Stimulated activated CD8-positive, alpha-beta memory T cell treated with anti-CD3 and anti-CD28 coated beads, Interleukin-15, amount 100 ng/mL, for 4 hours (primary cell): ENCODE data around the gene ME1.
"Not testable (repeated sequence)": the region's sequence is repeated elsewhere in the genome, so short reads cannot be mapped to it uniquely, and the experiment has no call there.

Experiments
- DNase-seq, 2 donors: peaks; one replicate each; pipeline ENCODE4 v3.0.0-alpha.2; 2020; ENCODE audit warnings: low read depth in 2 of 2

The ME1 gene

DNA sequence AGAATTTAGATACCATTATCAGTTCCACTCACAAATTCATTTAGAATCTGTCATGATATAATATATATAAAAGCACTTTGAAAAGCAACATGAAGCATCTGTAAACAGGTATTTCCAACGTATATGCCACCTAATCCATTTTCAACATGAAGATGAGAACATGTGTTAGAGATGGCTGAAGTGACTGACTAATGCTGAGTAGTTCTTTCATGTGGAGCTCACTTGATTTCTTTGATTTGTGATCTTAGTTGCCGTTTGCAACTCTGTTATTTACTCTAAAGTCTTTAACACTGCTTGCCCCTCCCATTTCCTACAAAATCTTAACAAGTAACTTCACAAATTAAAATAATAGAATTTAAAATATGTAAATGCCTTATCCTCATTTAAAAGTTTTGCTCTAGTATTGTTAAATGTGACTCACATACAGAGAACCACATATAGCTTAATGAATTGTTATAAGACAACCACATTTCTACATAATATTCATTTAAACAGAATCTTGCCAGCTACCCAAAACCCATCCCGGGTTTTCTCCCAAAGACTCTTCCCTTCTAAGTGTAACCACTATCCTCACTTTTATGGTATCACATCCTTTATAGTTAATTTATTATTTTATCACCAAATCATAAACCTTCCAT, 78.3 kb downstream of the ME1 start:
- no peak for DNase-seq

- no peak for DNase-seq
Observed at GRCh38 chr6:83343121-83343520, 87.7 kb downstream of the ME1 start.

- DNase-seq: no peak
Observed at GRCh38 chr6:83341765-83342164, 89.1 kb downstream of the ME1 start.

- not testable (repeated sequence) for DNase-seq
Observed at GRCh38 chr6:83333916-83334315, 96.9 kb downstream of the ME1 start.

DNA sequence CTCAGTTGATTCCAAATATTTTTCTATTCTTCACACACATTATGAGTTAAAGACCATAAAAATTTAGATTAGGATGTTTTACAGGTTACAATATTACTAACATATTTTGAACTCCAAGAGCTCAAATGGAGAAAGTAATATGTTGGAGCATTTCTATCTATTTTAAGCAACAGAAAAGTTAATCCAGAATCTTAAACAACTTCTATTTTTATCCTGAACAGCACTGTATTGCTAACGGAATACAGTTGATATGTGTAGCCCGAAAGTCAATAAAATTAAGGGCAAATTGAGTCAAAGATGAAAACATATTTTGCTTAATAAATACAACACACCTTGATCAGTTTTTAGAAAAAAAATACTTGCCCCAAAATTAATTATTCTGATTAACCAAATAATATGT, 97.4 kb downstream of the ME1 start:
- no peak for DNase-seq

DNA sequence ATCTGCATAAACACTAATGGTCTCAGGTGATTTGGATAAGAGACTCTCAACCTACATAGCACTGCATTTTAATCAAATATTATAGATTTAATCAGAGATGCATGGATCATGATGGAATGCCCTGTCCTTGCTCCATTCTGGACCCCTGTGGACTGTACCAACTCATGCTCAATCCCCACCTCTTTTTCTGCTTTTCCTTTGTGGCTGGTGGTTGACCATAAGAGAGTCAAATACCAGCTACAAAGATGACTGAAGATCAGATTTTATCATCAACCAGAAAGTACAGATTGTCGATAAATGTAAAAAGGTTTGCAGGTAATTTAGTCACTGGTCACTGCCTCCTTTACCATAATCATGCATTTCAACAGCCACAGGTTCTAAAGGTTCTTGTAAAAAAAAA, 116.2 kb downstream of the ME1 start:
- DNase-seq: no peak

GRCh38 chr6:83313882-83314281, 117.0 kb downstream of the ME1 start:
- DNase-seq: no peak

DNA sequence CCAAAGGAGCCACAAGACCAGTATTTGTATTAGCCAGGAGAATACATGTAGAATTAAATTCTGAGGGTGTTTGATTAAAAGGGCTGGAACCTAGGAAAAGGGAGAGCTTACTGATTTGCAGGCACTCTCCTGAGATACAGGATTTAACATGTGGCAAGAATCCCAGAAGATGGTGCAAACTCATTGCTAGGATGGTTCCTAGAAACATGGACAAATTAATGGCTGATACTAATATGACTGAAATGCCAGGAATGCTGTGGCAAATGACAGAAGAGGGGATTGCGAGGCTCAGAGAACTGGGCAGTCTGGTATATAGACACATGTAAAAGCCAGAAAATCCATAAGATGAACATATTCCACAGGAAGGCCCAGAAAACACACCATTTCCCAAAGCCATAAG, 119.6 kb downstream of the ME1 start:
- DNase-seq: no peak

DNA sequence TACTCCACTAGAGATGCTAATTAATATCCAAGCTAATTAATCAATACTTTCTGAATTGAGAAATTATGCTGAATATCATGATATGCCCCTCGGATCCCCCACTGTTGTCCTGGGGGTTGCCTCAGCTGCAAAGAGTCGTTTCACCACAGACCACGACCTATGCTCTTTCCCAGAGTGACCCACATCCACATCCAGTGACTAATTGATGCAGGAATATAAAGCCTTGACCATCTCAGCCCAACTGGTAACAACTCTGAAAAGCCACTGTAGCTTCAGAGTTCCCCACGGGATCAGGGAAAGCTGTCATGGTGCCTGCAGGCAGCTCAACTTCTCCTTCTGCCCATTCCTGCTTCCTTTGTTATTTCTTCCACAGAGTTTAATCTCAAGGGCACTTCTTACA, 120.8 kb downstream of the ME1 start:
- no peak for DNase-seq

GRCh38 chr6:83309344-83309743, 121.5 kb downstream of the ME1 start:
- no peak for DNase-seq

- DNase-seq: no peak
Observed at GRCh38 chr6:83308833-83309232, 122.0 kb downstream of the ME1 start.

- DNase-seq: no peak
Observed at GRCh38 chr6:83307849-83308248, 123.0 kb downstream of the ME1 start.

GRCh38 chr6:83303426-83303825, 127.4 kb downstream of the ME1 start:
- DNase-seq: no peak

- no peak for DNase-seq
Observed at GRCh38 chr6:83294676-83295075, 136.2 kb downstream of the ME1 start.

- no peak for DNase-seq
Observed at GRCh38 chr6:83292900-83293843, 137.7 kb downstream of the ME1 start.

DNA sequence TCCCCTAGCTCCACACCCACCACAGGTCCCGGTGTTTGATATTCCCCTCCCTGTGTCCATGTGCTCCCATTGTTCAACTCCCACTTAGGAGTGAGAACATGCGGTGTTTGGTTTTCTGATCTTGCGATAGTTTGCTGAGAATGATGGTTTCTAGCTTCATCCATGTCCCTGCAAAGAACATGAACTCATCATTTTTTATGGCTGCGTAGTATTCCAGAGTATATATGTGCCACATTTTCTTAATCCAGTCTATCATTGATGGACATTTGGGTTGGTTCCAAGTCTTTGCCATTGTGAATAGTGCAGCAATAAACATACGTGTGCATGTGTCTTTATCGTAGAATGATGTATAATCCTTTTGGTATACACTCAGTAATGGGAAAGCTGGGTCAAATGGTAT, 143.6 kb downstream of the ME1 start:
- DNase-seq: not testable (repeated sequence)

GRCh38 chr6:83285917-83286316, 144.9 kb downstream of the ME1 start:
- DNase-seq: no peak

DNA sequence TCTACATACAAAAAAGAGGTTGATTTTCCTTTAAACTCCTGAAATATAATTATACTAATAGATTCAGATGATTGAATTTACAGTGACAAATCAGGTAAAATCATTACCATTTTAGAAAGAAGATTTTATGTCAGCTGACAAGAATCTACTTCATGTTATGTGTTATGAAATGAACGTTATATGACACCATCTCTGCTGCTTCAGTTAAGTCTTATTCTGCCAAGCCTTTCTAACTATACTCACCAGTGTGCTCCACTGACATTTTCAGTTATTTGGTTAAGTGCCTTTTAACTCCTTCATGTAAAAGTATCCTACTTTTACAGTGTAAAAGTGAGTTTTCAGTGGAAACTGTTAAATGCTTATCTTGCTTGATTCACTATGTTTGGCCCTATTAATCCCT, 157.3 kb downstream of the ME1 start:
- no peak for DNase-seq

DNA sequence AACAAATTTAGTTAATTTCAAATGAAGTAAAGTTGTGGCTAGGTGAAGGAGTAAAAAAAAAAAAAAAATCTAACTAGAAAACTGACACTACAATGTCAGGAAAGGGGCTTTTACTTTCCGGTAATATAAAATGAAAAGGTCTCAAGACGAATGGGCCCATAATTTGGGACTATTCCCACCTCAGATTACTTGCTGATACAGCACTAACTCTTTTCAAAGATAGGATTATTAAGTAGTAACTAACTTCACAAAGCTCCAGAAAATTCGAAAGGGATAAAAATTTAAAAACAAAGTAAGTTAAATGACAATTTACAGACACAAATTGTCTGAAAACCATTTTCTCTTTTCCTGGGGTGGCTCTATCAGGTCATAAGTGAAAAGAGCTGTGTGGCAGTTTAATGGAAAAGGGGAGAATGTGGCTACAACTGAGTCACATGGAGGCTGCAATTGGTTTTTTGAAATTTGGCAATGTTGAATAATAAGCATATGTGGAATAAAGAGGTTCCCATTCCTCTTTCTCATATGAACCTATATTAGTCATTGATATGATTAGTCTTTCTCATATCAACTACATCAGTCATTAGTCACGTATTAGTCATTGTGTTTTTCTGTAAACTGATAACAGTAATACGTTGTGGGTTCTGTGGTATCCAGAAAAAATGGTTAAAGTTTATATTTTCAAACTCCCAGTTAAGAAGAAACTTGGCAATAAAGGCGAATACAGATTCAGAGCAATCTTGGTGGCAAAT, 159.7 kb downstream of the ME1 start:
- DNase-seq: no peak

DNA sequence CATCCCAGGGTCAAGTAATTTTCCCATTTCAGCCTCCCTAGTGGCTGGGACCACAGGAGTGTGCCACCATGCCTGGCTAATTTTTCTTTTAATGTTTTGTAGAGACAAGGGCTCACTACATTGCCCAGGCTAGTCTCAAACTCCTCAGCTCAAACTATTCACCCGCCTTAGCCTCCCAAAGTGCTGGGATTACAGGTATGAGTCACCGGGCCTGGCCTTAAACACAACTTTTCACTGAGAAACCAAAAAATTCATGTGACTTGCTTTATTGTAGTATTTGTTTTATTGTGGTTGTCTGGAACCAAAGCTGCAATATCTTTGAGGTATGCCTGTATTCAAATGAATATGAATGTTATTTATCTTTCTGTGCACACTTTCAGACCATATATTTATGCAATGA, 165.5 kb downstream of the ME1 start:
- DNase-seq: no peak

- no peak for DNase-seq
Observed at GRCh38 chr6:83260577-83260976, 170.3 kb downstream of the ME1 start.

DNA sequence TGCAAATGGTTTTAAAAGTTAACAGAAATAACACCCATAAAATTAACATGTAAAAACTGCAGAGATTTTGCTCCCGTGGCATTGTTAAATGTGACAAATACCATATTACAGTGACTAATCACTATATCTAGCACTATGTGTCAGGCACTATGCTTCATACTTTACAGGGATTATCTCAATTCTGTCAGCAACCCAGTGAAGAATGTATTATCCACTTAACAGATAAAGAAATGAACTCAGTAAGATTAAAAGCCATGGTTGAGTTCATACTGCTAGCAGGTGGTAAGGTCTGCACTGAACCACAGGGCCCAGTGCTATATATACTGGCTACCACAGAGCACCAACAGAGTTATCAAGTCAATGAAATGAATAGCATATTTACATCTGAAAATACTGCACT, 172.3 kb downstream of the ME1 start:
- no peak for DNase-seq

- no peak for DNase-seq
Observed at GRCh38 chr6:83257791-83258190, 173.1 kb downstream of the ME1 start.
